KOPT-K1 (cell line): ENCODE measurements around the gene ASPM.
"Not testable (repeated sequence)": the region's sequence is repeated elsewhere in the genome, so short reads cannot be mapped to it uniquely, and the experiment has no call there.

Source experiments
- H3K27ac ChIP-seq: fragments of 200-600 bp; sonication (generic); 2 replicates; pipeline ENCODE4 v1.5.1; 2016; ENCODE audit warnings: antibody characterized with exemption, mild to moderate bottlenecking, low read depth, low read length; ENCODE audit not compliant: poor library complexity, severe bottlenecking
- H3K36me3 ChIP-seq: fragments of 200-600 bp; sonication (generic); 2 replicates; pipeline ENCODE4 v1.5.1; 2017; ENCODE audit warnings: antibody characterized with exemption, mild to moderate bottlenecking, low read length, moderate library complexity; ENCODE audit not compliant: insufficient read depth
- H3K9me3 ChIP-seq: fragments of 200-600 bp; sonication (generic); 2 replicates; pipeline ENCODE4 v1.5.1; 2017; ENCODE audit warnings: antibody characterized with exemption, low read length, mild to moderate bottlenecking; ENCODE audit not compliant: insufficient read depth, poor library complexity, severe bottlenecking

The ASPM gene

DNA sequence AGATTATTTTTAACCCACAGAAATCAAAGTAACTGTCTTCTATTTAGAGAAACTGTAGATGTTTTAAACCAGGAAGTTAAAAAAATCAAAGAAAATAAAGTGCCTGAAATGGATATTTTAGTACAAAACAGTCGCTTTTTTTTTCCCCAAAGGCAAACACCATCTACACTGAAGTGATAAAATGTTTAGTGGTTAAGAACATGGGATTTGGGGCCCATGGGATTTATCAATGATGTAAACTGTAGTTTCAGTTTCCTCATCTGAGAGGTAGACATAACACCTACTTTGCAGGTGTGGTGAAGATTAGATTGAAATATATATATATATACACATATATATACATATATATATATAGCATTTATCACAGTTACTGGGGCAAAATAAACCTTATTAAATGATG, 22.1 kb downstream of the ASPM start:
- Histone ChIP-seq H3K27ac (no peak overlapping the region), H3K9me3 (no peaks in the 10 kb centered on the region), H3K36me3 (peaks cover 99% of the 10 kb centered on the region)

GRCh38 chr1:197116156-197116555, 30.3 kb downstream of the ASPM start:
- Histone ChIP-seq H3K27ac (no peak overlapping the region), H3K9me3 (peaks cover 6% of the 10 kb centered on the region), H3K36me3 (peaks cover 100% of the 10 kb centered on the region)

GRCh38 chr1:197106869-197107268, 39.6 kb downstream of the ASPM start:
- H3K9me3 ChIP-seq = peaks cover 43% of the 10 kb centered on the region
- peaks cover 100% of the 10 kb centered on the region for H3K36me3 ChIP-seq
- H3K27ac ChIP-seq = no peak overlapping the region

GRCh38 chr1:197103300-197103699, 43.2 kb downstream of the ASPM start:
- peaks cover 86% of the 10 kb centered on the region for H3K36me3 ChIP-seq
- H3K27ac ChIP-seq = no peak overlapping the region
- H3K9me3 ChIP-seq = peaks cover 35% of the 10 kb centered on the region

GRCh38 chr1:197101978-197102377, 44.5 kb downstream of the ASPM start:
- H3K36me3 ChIP-seq = peaks cover 82% of the 10 kb centered on the region
- H3K9me3 ChIP-seq = peaks cover 30% of the 10 kb centered on the region
- H3K27ac ChIP-seq = no peak overlapping the region

GRCh38 chr1:197100677-197101076, 45.8 kb downstream of the ASPM start:
- Histone ChIP-seq H3K36me3 (peaks cover 82% of the 10 kb centered on the region), H3K9me3 (peaks cover 30% of the 10 kb centered on the region), H3K27ac (no peak overlapping the region)

GRCh38 chr1:197099444-197099843, 47.0 kb downstream of the ASPM start:
- peaks cover 80% of the 10 kb centered on the region for H3K36me3 ChIP-seq
- peaks cover 25% of the 10 kb centered on the region for H3K9me3 ChIP-seq
- no peak overlapping the region for H3K27ac ChIP-seq

- not testable (repeated sequence) for H3K9me3 ChIP-seq, H3K27ac ChIP-seq
- H3K36me3 ChIP-seq = peaks cover 80% of the 10 kb centered on the region
Measured at GRCh38 chr1:197096971-197097370, 49.5 kb downstream of the ASPM start.

DNA sequence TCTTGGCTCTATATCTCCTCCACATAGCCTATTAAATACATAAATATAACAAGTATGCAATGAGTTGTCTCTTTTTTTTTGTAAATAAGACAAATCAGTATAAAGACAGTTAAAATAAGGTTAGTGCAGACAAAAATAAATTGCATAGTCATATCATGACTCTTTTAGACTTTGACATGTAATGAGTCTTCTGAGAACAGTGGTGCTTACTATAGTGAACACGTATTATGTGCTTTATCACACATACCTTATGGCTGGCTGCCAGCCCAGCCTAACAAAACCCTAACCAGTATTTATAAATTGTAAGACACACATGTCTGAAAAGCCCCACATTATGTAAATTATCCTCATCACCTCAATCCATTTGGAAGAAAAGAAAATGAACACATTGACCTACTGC, 50.3 kb downstream of the ASPM start:
- H3K36me3 ChIP-seq = peaks cover 81% of the 10 kb centered on the region
- H3K27ac ChIP-seq = no peak overlapping the region
- H3K9me3 ChIP-seq = no peaks in the 10 kb centered on the region

GRCh38 chr1:197093226-197093885, 53.1 kb downstream of the ASPM start:
- Histone ChIP-seq H3K36me3 (peaks cover 94% of the 10 kb centered on the region), H3K27ac (no peak overlapping the region), H3K9me3 (no peaks in the 10 kb centered on the region)

DNA sequence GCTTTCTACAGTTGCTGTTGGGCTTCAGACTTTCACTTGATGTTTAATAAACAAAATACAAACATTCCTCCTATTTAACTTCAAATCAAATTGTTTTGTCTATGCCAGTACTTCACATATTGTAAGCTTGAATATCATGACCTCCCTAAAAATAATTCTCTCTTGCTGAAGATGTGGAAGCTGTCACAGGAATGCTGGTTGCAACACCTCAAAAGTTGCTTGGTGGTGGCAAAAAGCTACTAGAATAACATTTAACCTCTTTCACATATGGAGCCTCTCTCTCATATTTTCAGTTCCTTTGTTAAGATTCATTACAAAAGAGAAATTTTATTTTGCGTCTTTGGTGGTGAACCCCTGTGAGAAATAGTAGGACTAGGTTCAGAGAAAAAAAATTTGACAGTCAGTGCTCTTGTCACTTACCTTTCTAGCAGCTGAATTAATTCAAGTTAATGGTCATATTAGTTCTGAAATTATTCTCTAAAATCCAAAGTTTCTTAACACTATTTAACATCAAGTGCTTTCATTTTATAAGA, 53.9 kb downstream of the ASPM start:
- peaks cover 3% of the 10 kb centered on the region for H3K9me3 ChIP-seq
- H3K27ac ChIP-seq = no peak overlapping the region
- peaks cover 97% of the 10 kb centered on the region for H3K36me3 ChIP-seq

- H3K36me3 ChIP-seq = peaks cover 75% of the 10 kb centered on the region
Measured at GRCh38 chr1:197083474-197083873, 63.0 kb downstream of the ASPM start.

GRCh38 chr1:197081117-197081753, 65.2 kb downstream of the ASPM start:
- Histone ChIP-seq H3K9me3 (peaks cover 60% of the 10 kb centered on the region), H3K36me3 (peaks cover 53% of the 10 kb centered on the region), H3K27ac (no peak overlapping the region)

More at GRCh38 chr1:197083474-197083873, 63.0 kb downstream of the ASPM start:
- Histone ChIP-seq H3K27ac (no peak overlapping the region), H3K9me3 (peaks cover 67% of the 10 kb centered on the region)

DNA sequence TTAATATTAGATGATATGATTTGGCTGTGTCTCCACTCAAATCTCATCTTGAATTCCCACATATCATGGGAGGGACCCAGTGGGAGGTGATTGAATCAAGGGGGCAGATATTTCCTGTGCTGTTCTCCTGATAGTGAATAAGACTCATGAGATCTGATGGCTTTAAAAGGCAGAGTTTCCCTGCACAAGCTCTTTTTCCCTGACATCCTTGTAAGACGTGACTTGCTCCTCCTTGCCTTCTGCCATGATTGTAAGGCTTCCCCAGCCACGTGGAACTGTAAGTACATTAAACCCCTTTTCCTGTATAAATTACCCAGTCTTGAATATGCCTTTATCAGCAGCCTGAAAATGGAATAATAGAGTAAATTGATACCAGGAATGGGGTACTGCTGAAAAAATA, 66.1 kb downstream of the ASPM start:
- H3K27ac ChIP-seq = no peak overlapping the region
- H3K36me3 ChIP-seq = peaks cover 44% of the 10 kb centered on the region
- H3K9me3 ChIP-seq = peaks cover 54% of the 10 kb centered on the region

DNA sequence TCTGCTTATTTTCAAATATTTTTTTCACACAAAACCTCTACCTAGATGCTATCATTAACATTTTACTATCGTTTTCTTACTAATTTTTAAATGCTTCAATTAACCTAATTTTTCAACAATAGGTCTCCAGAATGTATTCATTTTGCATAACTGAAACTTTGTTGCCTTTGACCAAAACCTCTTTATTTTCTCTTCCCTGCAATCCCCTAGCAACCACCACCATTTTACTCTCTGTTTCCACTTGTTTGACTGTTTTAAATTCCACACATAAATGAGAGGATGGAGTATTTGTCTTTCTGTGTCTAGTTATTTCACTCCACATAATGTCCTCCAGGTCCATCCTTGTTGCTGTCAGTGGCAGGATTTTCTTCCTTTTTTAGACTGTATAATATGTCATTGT, 69.9 kb downstream of the ASPM start:
- Histone ChIP-seq H3K27ac (no peak overlapping the region), H3K36me3 (peaks cover 6% of the 10 kb centered on the region), H3K9me3 (peaks cover 17% of the 10 kb centered on the region)

- Histone ChIP-seq H3K9me3 (no peaks in the 10 kb centered on the region), H3K27ac (no peak overlapping the region), H3K36me3 (no peaks in the 10 kb centered on the region)
Measured at GRCh38 chr1:197073978-197074377, 72.5 kb downstream of the ASPM start.
